SK-N-SH (cell line): ENCODE data around the gene FTSJ1.

Experiments
- GABPA ChIP-seq: IDR thresholded peaks from 2 replicates; pipeline ENCODE4 v1.4.0; 2012; ENCODE audit warnings: low read depth, mild to moderate bottlenecking
- NRF1 ChIP-seq: IDR thresholded peaks from 2 replicates; pipeline ENCODE4 v1.6.1; 2012; ENCODE audit warnings: low read depth, mild to moderate bottlenecking, low read length
- RCOR1 ChIP-seq: fragments of 150-350 bp; IDR thresholded peaks from 2 replicates; pipeline ENCODE4 v1.6.1; 2017; ENCODE audit warnings: antibody characterized with exemption, low read length
- SIN3A ChIP-seq: IDR thresholded peaks from 2 replicates; pipeline ENCODE4 v1.6.1; 2012; ENCODE audit warnings: low read depth, mild to moderate bottlenecking, low read length, moderate library complexity, borderline replicate concordance
- YY1 ChIP-seq: IDR thresholded peaks from 2 replicates; pipeline ENCODE4 v1.4.0; 2012; ENCODE audit warnings: low read depth, mild to moderate bottlenecking
- TF ChIP-seq, protein P1 (sequence below): IDR thresholded peaks from 2 replicates; pipeline ENCODE4 v1.6.1; 2012; ENCODE audit warnings: mild to moderate bottlenecking, low read depth, low read length, moderate library complexity
- TF ChIP-seq, protein P2 (sequence below): fragments of 200-600 bp; sonication (generic); IDR thresholded peaks from 2 replicates; pipeline ENCODE4 v1.6.1; 2017; ENCODE audit warnings: antibody characterized with exemption, mild to moderate bottlenecking, moderate library complexity
- TF ChIP-seq, protein P3 (sequence below): IDR thresholded peaks from 2 replicates; pipeline ENCODE4; 2012

DNA sequence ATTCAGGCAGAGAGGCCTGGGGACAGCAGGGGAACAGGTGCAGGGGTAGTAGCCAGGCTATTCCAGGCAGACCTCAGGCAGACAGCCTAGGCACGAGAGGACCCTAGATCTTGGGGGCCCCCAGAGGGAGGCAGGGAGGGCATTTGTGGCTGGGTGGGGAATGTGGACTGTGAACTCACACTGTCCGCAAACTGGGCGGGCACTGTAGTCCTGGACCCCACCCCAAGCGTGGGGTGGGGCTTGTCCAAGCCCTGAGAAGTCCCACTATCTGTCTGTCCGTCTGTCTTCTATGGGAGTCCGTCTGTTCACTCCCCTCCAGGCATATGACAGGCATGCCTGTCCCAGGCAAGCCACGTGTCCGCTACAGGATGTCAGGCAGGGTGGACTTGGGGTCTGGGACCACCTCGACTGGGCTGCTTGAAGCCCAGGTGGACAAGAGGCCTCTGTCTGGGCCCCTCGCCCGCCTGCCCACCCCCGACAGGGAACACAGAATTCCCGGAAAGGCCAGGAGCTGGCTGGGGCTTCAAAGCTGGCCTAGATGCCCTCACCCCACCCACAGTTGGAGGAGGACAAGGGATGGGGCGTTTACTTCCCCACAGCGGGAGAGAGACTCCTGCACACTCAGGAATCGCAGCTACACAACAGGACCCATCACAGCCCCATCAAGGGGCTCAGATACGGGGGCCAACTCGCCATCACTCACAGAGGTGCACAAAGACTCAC is 5.7 kb upstream of the FTSJ1 start, which contains the start of gene SLC38A5:
- TF ChIP-seq, protein P1, sequence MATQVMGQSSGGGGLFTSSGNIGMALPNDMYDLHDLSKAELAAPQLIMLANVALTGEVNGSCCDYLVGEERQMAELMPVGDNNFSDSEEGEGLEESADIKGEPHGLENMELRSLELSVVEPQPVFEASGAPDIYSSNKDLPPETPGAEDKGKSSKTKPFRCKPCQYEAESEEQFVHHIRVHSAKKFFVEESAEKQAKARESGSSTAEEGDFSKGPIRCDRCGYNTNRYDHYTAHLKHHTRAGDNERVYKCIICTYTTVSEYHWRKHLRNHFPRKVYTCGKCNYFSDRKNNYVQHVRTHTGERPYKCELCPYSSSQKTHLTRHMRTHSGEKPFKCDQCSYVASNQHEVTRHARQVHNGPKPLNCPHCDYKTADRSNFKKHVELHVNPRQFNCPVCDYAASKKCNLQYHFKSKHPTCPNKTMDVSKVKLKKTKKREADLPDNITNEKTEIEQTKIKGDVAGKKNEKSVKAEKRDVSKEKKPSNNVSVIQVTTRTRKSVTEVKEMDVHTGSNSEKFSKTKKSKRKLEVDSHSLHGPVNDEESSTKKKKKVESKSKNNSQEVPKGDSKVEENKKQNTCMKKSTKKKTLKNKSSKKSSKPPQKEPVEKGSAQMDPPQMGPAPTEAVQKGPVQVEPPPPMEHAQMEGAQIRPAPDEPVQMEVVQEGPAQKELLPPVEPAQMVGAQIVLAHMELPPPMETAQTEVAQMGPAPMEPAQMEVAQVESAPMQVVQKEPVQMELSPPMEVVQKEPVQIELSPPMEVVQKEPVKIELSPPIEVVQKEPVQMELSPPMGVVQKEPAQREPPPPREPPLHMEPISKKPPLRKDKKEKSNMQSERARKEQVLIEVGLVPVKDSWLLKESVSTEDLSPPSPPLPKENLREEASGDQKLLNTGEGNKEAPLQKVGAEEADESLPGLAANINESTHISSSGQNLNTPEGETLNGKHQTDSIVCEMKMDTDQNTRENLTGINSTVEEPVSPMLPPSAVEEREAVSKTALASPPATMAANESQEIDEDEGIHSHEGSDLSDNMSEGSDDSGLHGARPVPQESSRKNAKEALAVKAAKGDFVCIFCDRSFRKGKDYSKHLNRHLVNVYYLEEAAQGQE: no peak
- TF ChIP-seq, protein P2, sequence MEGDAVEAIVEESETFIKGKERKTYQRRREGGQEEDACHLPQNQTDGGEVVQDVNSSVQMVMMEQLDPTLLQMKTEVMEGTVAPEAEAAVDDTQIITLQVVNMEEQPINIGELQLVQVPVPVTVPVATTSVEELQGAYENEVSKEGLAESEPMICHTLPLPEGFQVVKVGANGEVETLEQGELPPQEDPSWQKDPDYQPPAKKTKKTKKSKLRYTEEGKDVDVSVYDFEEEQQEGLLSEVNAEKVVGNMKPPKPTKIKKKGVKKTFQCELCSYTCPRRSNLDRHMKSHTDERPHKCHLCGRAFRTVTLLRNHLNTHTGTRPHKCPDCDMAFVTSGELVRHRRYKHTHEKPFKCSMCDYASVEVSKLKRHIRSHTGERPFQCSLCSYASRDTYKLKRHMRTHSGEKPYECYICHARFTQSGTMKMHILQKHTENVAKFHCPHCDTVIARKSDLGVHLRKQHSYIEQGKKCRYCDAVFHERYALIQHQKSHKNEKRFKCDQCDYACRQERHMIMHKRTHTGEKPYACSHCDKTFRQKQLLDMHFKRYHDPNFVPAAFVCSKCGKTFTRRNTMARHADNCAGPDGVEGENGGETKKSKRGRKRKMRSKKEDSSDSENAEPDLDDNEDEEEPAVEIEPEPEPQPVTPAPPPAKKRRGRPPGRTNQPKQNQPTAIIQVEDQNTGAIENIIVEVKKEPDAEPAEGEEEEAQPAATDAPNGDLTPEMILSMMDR: no peak
- TF ChIP-seq NRF1: no peak
- TF ChIP-seq, protein P3, sequence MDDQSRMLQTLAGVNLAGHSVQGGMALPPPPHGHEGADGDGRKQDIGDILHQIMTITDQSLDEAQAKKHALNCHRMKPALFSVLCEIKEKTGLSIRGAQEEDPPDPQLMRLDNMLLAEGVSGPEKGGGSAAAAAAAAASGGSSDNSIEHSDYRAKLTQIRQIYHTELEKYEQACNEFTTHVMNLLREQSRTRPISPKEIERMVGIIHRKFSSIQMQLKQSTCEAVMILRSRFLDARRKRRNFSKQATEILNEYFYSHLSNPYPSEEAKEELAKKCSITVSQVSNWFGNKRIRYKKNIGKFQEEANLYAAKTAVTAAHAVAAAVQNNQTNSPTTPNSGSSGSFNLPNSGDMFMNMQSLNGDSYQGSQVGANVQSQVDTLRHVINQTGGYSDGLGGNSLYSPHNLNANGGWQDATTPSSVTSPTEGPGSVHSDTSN: no peak
- no peak for TF ChIP-seq RCOR1
- no peak for TF ChIP-seq GABPA
- TF ChIP-seq YY1: no peak
- TF ChIP-seq SIN3A: no peak
